ENCODE data around the gene OR1N1. TPM values are rescaled to one million over a fixed set of nuclear protein-coding genes. Genes with fewer than 3 reads are reported as not detected.

The OR1N1 gene
- polyA plus RNA-seq, 1 donor from 2014 or later, result not detected

Other genes starting within 250 kb of the OR1N1 start
- gene PTGS1, start 156.3 kb downstream of the OR1N1 start, polyA plus RNA-seq (ENCODE audit: insufficient read depth, low read depth, low replicate concordance), result 1.4 TPM
- not detected for gene OR1J1, start 49.4 kb downstream of the OR1N1 start, polyA plus RNA-seq (ENCODE audit: insufficient read depth, low read depth, low replicate concordance)
- not detected for gene OR1J2, start 16.5 kb downstream of the OR1N1 start, polyA plus RNA-seq (ENCODE audit: insufficient read depth, low read depth, low replicate concordance)
- gene OR1J4, start 8.2 kb downstream of the OR1N1 start, polyA plus RNA-seq (ENCODE audit: insufficient read depth, low read depth, low replicate concordance), result not detected
- not detected for gene OR1N2, start 25.8 kb upstream of the OR1N1 start, polyA plus RNA-seq (ENCODE audit: insufficient read depth, low read depth, low replicate concordance)
- gene OR1L8, start 56.1 kb upstream of the OR1N1 start, polyA plus RNA-seq (ENCODE audit: insufficient read depth, low read depth, low replicate concordance), result not detected
- gene OR1Q1, start 87.4 kb upstream of the OR1N1 start, polyA plus RNA-seq (ENCODE audit: insufficient read depth, low read depth, low replicate concordance), result not detected
- not detected for gene OR1B1, start 130.3 kb upstream of the OR1N1 start, polyA plus RNA-seq (ENCODE audit: insufficient read depth, low read depth, low replicate concordance)
- not detected for gene OR1L1, start 134.4 kb upstream of the OR1N1 start, polyA plus RNA-seq (ENCODE audit: insufficient read depth, low read depth, low replicate concordance)
- not detected for gene OR1L3, start 147.8 kb upstream of the OR1N1 start, polyA plus RNA-seq (ENCODE audit: insufficient read depth, low read depth, low replicate concordance)
- gene OR1L4, start 196.7 kb upstream of the OR1N1 start, polyA plus RNA-seq (ENCODE audit: insufficient read depth, low read depth, low replicate concordance), result not detected
- not detected for gene OR1L6, start 215.0 kb upstream of the OR1N1 start, polyA plus RNA-seq (ENCODE audit: insufficient read depth, low read depth, low replicate concordance)

All from brain (organoid and tissue), 1 donor.